GM06990 (cell line): ENCODE results near the gene INHBB.

Source experiments
- DNase-seq: peaks from one replicate; pipeline ENCODE4 v3.0.0-alpha.2; 2011; ENCODE audit not compliant: insufficient read length; ENCODE audit errors: extremely low read depth
- H3K27me3 ChIP-seq: replicated peaks from 2 replicates; pipeline ENCODE4 v1.6.0; 2011; ENCODE audit warnings: low read length; ENCODE audit not compliant: control insufficient read depth, insufficient read depth
- H3K36me3 ChIP-seq: 2 replicates; pipeline ENCODE4 v1.5.1; 2011; ENCODE audit warnings: low read length; ENCODE audit not compliant: control insufficient read depth, insufficient read depth
- H3K4me3 ChIP-seq: replicated peaks from 2 replicates; pipeline ENCODE4 v1.5.1; 2011; ENCODE audit warnings: low read depth, mild to moderate bottlenecking, control low read depth, low read length
- CTCF ChIP-seq: IDR thresholded peaks from 2 replicates; pipeline ENCODE4 v1.5.1; 2011; ENCODE audit warnings: low read length, control low read depth, mild to moderate bottlenecking, inconsistent platforms; ENCODE audit not compliant: insufficient read depth, poor library complexity, severe bottlenecking

INHBB gene

GRCh38 chr2:120368086-120368485, 22.1 kb downstream of the INHBB start:
- H3K27me3 ChIP-seq: no peaks in the 10 kb centered on the region; the same call in 1 of the 2 replicates
- no peak for DNase-seq
- no peak overlapping the region for H3K4me3 ChIP-seq
- H3K36me3 ChIP-seq: no peaks in the 10 kb centered on the region
- no peak for TF ChIP-seq CTCF

- DNase-seq: no peak
- H3K36me3 ChIP-seq: no peaks in the 10 kb centered on the region
- H3K4me3 ChIP-seq: no peak overlapping the region
- no peak for TF ChIP-seq CTCF
- H3K27me3 ChIP-seq: no peaks in the 10 kb centered on the region; the same call in 1 of the 2 replicates
These were observed 23.3 kb downstream of the INHBB start for GRCh38 chr2:120369250-120369649.

GRCh38 chr2:120371969-120372625, 26.2 kb downstream of the INHBB start:
- H3K27me3 ChIP-seq: peaks cover 3% of the 10 kb centered on the region

GRCh38 chr2:120372816-120373215, 26.9 kb downstream of the INHBB start:
- TF ChIP-seq CTCF: no peak
- H3K27me3 ChIP-seq: peaks cover 3% of the 10 kb centered on the region
- no peak overlapping the region for H3K4me3 ChIP-seq
- no peaks in the 10 kb centered on the region for H3K36me3 ChIP-seq
- DNase-seq: no peak

More at GRCh38 chr2:120371969-120372625, 26.2 kb downstream of the INHBB start:
- TF ChIP-seq CTCF: no peak
- Histone ChIP-seq H3K4me3 (no peak overlapping the region), H3K36me3 (no peaks in the 10 kb centered on the region)
- DNase-seq: no peak

GRCh38 chr2:120373424-120373823, 27.5 kb downstream of the INHBB start:
- no peak for TF ChIP-seq CTCF
- H3K27me3 ChIP-seq: peaks cover 3% of the 10 kb centered on the region
- H3K36me3 ChIP-seq: no peaks in the 10 kb centered on the region
- no peak for DNase-seq
- no peak overlapping the region for H3K4me3 ChIP-seq

- Histone ChIP-seq H3K4me3 (no peak overlapping the region), H3K36me3 (no peaks in the 10 kb centered on the region), H3K27me3 (peaks cover 3% of the 10 kb centered on the region)
- TF ChIP-seq CTCF: no peak
- DNase-seq: no peak
These were observed 28.9 kb downstream of the INHBB start for GRCh38 chr2:120374821-120375220.
